K562 (cell line): Measurements from ENCODE around the gene PACSIN3. TPM values are rescaled to one million over a fixed set of nuclear protein-coding genes. Genes with fewer than 3 reads are reported as not detected.

Experiments
- HDAC3 ChIP-seq: fragments of 450-650 bp; IDR thresholded peaks from 2 replicates; pipeline ENCODE4 v1.6.1; 2018; ENCODE audit warnings: borderline replicate concordance, mild to moderate bottlenecking, moderate library complexity; ENCODE audit not compliant: partially characterized antibody
- NFIC ChIP-seq: fragments of 450-650 bp; IDR thresholded peaks from 2 replicates; pipeline ENCODE4 v1.6.1; 2017; ENCODE audit warnings: mild to moderate bottlenecking, inconsistent platforms
- NR3C1 ChIP-seq: sonication (generic); formaldehyde crosslinking; IDR thresholded peaks from 2 replicates; pipeline ENCODE4 v1.8.1; 2022; ENCODE audit warnings: missing genetic modification reagents
- PRMT5 ChIP-seq: sonication (generic); formaldehyde crosslinking; IDR thresholded peaks from 2 replicates; pipeline ENCODE4 v1.5.0; 2020; ENCODE audit warnings: missing genetic modification reagents
- TRIM28 ChIP-seq: fragments of 450-650 bp; IDR thresholded peaks from 2 replicates; pipeline ENCODE4 v1.6.1; 2017
- polyA plus RNA-seq, 8 experiments: library from polyadenylated mRNA; depleted of rRNA in 4 of 8; stranded (reverse) in 5 of 8; unstranded in 3 of 8; fragments of >200 nt; fragmentation: Nextera tagmentation in 2 of 8; fragmentation: Illumina TruSeq in 1 of 8; extraction: Ambion mirVana in 2 of 8; extraction: Trizol in 1 of 8; gene quantifications; 2 replicates each; pipeline versions ENCODE4 v1.2.1 to v1.2.3, GENCODE V29; 2011 to 2014; ENCODE audit warnings: inconsistent platforms in 1 of 8, missing spikeins in 1 of 8
- total RNA-seq, 7 experiments: library from RNA; depleted of rRNA in 6 of 7; stranded (reverse); fragments of >200 nt in 6 of 7; fragmentation: Illumina TruSeq in 2 of 7; extraction: Trizol in 2 of 7; gene quantifications; 2 replicates each; pipeline versions ENCODE4 v1.2.1 to v1.2.3, GENCODE V29; 2011 to 2021; ENCODE audit warnings: low replicate concordance in 1 of 7
- TF ChIP-seq, protein P1 (sequence below): fragments of 200-800 bp; sonication (Bioruptor generic); IDR thresholded peaks from 2 replicates; pipeline ENCODE4 v1.6.1; 2017; ENCODE audit warnings: missing genetic modification characterization, missing compliant biosample characterization
- TF ChIP-seq, protein P2 (sequence below): fragments of 200-800 bp; sonication (Bioruptor generic); IDR thresholded peaks from 2 replicates; pipeline ENCODE4 v1.6.1; 2016; ENCODE audit warnings: missing genetic modification characterization, missing compliant biosample characterization
- TF ChIP-seq, protein P3 (sequence below): fragments of 450-650 bp; IDR thresholded peaks from 2 replicates; pipeline ENCODE4 v1.6.1; 2016; ENCODE audit warnings: mild to moderate bottlenecking, moderate library complexity

The PACSIN3 gene
- total and polyA plus RNA-seq, 9 of the 15 experiments (the other 6 are each of a cell fraction or from before 2014, with no cell fraction given) = 0.13 to 18.1 (median 7.1) TPM

DNA sequence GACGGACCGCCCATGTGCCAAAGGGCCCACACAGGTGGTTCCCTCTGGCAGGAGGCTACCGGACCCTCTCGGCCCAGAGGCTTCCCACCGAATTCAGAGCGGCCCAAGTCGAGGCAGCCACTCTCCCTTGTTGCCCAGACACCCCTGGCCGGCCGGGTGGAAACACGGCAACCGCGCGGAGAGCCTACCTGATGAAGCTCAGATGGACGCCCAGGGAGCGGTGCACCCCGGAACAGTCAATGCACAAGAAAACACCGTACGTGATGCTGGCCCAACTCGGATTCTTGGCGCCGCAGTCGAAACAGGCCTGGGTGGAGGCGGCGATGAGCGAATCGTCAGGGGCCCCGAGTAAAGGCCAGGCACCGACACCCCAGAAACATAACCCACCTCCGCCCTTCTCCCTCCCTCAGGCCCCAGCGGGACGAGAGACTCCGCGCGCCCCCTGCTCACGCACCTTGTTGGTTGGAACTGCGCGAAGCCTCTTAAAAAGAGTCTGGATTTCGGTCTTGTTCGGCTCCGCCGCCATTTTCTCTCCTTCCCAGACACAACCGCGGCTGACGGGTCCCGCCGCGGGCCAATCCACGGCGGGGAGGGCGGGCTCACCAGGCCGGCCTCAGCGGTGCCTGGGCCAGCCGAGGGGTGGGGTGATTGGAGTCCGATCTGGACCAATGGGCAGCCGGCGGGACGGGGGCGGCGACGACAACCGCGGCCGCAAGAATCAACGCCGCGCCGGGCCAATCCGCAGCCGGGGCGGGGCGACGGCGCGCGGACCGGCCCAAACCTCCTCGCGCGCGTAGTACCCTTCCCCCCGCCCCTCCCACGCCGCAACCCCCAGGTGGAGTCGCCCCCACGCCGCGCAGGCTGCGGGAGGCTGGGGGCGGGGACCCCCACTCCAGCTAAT, 9.7 kb downstream of the PACSIN3 start, which contains the start of gene ARFGAP2 (continued):
- TF ChIP-seq, protein P1, sequence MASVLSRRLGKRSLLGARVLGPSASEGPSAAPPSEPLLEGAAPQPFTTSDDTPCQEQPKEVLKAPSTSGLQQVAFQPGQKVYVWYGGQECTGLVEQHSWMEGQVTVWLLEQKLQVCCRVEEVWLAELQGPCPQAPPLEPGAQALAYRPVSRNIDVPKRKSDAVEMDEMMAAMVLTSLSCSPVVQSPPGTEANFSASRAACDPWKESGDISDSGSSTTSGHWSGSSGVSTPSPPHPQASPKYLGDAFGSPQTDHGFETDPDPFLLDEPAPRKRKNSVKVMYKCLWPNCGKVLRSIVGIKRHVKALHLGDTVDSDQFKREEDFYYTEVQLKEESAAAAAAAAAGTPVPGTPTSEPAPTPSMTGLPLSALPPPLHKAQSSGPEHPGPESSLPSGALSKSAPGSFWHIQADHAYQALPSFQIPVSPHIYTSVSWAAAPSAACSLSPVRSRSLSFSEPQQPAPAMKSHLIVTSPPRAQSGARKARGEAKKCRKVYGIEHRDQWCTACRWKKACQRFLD = no peak
- TF ChIP-seq NFIC (no peak), PRMT5 (CRISPR knock-in tag) (0 out of 2 replicates have a peak, but pooled peaks have one; percentile 18), HDAC3 (no peak), NR3C1 (peak; percentile 73; the same call in 1 of the 2 replicates), TRIM28 (no peak)
- TF ChIP-seq, protein P2, sequence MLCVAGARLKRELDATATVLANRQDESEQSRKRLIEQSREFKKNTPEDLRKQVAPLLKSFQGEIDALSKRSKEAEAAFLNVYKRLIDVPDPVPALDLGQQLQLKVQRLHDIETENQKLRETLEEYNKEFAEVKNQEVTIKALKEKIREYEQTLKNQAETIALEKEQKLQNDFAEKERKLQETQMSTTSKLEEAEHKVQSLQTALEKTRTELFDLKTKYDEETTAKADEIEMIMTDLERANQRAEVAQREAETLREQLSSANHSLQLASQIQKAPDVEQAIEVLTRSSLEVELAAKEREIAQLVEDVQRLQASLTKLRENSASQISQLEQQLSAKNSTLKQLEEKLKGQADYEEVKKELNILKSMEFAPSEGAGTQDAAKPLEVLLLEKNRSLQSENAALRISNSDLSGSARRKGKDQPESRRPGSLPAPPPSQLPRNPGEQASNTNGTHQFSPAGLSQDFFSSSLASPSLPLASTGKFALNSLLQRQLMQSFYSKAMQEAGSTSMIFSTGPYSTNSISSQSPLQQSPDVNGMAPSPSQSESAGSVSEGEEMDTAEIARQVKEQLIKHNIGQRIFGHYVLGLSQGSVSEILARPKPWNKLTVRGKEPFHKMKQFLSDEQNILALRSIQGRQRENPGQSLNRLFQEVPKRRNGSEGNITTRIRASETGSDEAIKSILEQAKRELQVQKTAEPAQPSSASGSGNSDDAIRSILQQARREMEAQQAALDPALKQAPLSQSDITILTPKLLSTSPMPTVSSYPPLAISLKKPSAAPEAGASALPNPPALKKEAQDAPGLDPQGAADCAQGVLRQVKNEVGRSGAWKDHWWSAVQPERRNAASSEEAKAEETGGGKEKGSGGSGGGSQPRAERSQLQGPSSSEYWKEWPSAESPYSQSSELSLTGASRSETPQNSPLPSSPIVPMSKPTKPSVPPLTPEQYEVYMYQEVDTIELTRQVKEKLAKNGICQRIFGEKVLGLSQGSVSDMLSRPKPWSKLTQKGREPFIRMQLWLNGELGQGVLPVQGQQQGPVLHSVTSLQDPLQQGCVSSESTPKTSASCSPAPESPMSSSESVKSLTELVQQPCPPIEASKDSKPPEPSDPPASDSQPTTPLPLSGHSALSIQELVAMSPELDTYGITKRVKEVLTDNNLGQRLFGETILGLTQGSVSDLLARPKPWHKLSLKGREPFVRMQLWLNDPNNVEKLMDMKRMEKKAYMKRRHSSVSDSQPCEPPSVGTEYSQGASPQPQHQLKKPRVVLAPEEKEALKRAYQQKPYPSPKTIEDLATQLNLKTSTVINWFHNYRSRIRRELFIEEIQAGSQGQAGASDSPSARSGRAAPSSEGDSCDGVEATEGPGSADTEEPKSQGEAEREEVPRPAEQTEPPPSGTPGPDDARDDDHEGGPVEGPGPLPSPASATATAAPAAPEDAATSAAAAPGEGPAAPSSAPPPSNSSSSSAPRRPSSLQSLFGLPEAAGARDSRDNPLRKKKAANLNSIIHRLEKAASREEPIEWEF (CRISPR knock-in tag) = no peak
- TF ChIP-seq, protein P3, sequence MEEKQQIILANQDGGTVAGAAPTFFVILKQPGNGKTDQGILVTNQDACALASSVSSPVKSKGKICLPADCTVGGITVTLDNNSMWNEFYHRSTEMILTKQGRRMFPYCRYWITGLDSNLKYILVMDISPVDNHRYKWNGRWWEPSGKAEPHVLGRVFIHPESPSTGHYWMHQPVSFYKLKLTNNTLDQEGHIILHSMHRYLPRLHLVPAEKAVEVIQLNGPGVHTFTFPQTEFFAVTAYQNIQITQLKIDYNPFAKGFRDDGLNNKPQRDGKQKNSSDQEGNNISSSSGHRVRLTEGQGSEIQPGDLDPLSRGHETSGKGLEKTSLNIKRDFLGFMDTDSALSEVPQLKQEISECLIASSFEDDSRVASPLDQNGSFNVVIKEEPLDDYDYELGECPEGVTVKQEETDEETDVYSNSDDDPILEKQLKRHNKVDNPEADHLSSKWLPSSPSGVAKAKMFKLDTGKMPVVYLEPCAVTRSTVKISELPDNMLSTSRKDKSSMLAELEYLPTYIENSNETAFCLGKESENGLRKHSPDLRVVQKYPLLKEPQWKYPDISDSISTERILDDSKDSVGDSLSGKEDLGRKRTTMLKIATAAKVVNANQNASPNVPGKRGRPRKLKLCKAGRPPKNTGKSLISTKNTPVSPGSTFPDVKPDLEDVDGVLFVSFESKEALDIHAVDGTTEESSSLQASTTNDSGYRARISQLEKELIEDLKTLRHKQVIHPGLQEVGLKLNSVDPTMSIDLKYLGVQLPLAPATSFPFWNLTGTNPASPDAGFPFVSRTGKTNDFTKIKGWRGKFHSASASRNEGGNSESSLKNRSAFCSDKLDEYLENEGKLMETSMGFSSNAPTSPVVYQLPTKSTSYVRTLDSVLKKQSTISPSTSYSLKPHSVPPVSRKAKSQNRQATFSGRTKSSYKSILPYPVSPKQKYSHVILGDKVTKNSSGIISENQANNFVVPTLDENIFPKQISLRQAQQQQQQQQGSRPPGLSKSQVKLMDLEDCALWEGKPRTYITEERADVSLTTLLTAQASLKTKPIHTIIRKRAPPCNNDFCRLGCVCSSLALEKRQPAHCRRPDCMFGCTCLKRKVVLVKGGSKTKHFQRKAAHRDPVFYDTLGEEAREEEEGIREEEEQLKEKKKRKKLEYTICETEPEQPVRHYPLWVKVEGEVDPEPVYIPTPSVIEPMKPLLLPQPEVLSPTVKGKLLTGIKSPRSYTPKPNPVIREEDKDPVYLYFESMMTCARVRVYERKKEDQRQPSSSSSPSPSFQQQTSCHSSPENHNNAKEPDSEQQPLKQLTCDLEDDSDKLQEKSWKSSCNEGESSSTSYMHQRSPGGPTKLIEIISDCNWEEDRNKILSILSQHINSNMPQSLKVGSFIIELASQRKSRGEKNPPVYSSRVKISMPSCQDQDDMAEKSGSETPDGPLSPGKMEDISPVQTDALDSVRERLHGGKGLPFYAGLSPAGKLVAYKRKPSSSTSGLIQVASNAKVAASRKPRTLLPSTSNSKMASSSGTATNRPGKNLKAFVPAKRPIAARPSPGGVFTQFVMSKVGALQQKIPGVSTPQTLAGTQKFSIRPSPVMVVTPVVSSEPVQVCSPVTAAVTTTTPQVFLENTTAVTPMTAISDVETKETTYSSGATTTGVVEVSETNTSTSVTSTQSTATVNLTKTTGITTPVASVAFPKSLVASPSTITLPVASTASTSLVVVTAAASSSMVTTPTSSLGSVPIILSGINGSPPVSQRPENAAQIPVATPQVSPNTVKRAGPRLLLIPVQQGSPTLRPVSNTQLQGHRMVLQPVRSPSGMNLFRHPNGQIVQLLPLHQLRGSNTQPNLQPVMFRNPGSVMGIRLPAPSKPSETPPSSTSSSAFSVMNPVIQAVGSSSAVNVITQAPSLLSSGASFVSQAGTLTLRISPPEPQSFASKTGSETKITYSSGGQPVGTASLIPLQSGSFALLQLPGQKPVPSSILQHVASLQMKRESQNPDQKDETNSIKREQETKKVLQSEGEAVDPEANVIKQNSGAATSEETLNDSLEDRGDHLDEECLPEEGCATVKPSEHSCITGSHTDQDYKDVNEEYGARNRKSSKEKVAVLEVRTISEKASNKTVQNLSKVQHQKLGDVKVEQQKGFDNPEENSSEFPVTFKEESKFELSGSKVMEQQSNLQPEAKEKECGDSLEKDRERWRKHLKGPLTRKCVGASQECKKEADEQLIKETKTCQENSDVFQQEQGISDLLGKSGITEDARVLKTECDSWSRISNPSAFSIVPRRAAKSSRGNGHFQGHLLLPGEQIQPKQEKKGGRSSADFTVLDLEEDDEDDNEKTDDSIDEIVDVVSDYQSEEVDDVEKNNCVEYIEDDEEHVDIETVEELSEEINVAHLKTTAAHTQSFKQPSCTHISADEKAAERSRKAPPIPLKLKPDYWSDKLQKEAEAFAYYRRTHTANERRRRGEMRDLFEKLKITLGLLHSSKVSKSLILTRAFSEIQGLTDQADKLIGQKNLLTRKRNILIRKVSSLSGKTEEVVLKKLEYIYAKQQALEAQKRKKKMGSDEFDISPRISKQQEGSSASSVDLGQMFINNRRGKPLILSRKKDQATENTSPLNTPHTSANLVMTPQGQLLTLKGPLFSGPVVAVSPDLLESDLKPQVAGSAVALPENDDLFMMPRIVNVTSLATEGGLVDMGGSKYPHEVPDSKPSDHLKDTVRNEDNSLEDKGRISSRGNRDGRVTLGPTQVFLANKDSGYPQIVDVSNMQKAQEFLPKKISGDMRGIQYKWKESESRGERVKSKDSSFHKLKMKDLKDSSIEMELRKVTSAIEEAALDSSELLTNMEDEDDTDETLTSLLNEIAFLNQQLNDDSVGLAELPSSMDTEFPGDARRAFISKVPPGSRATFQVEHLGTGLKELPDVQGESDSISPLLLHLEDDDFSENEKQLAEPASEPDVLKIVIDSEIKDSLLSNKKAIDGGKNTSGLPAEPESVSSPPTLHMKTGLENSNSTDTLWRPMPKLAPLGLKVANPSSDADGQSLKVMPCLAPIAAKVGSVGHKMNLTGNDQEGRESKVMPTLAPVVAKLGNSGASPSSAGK = peak; percentile 44; the same call in 1 of the 2 replicates
